Measurements from ENCODE around the gene KRTAP9-2.
"Not testable (repeated sequence)": the region's sequence is repeated elsewhere in the genome, so short reads cannot be mapped to it uniquely, and the experiment has no call there.

The KRTAP9-2 gene

DNA sequence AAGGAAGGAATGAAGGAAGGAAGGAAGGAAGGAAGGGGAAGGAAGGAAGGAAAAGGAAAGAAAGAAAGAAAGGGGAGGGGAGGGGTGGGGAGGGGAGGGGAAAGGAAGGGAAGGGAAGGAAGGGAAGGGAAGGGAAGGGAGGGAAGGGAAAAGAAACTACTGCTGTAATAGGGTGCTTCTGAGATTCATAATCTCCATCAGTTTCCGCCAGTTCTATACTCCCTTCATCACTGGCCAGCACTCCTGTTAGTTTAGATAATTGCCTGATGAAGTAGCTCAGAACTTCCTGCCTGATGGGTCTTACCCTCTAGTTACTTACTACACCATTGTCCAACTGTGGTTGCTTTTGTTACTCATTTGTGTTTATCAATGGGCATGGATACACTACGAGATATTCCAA lies 36.8 kb downstream of the KRTAP9-2 start:
- H3K9me3 Mint-ChIP-seq, result no peaks in the 10 kb centered on the region
- no peaks in the 10 kb centered on the region for H3K27me3 Mint-ChIP-seq
- ATAC-seq (no peak), DNase-seq (no peak)
- H3K27ac Mint-ChIP-seq, result no peak overlapping the region
- H3K4me3 Mint-ChIP-seq, result no peak overlapping the region
- H3K4me1 Mint-ChIP-seq, result peaks cover 15% of the 10 kb centered on the region

DNA sequence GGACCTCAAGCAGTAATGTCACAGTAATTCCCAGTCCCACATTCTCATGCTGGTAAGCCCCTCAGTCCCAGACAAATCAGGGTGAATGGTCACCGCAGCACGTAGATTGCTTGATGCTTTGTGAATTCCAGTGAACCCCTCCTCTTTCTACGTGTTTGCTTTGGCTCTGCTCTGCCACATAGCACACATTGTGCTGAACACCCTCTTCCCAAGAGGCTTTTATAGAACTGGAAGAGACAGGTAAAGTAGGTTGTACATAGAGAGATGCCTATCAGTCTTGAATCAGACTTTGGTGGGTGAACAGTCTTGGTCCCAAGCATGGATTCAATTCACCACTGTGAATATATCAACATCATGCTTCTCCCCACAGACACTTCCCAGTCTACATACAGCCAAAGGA lies 38.2 kb downstream of the KRTAP9-2 start:
- Mint-ChIP-seq H3K27ac (no peak overlapping the region), H3K4me1 (peaks cover 15% of the 10 kb centered on the region), H3K9me3 (no peaks in the 10 kb centered on the region), H3K4me3 (no peak overlapping the region), H3K27me3 (no peaks in the 10 kb centered on the region)
- DNase-seq (no peak), ATAC-seq (no peak)

DNA sequence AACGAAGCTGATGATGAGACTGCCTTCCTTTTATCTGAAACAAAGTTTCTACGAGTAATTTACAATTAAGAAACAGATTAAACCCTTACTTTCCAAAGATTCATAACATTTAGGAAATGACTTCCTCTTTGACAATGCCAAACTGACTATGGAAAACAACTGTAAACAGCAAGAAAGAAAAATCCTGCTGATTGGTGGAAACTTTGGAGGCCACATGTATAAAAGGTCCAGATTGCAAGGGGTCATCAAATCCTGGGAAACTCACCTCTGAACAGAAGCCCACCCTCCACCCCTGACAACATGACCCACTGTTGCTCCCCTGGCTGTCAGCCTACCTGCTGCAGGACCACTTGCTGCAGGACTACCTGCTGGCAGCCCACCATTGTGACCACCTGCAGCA lies 38.6 kb downstream of the KRTAP9-2 start, which contains the start of gene KRTAP9-6:
KRTAP9-6 (plus strand) TSS at position 301 of the 400 bp plus-strand sequence; CDS start at position 301, 0 bp downstream.
- Mint-ChIP-seq H3K9me3 (no peaks in the 10 kb centered on the region), H3K4me3 (no peak within 1 kb of the TSS), H3K27me3 (no peaks in the 10 kb centered on the region), H3K4me1 (peaks cover 14% of the 10 kb centered on the region), H3K27ac (no peak within 1 kb of the TSS)
- no peak for ATAC-seq
- DNase-seq, result no peak

DNA sequence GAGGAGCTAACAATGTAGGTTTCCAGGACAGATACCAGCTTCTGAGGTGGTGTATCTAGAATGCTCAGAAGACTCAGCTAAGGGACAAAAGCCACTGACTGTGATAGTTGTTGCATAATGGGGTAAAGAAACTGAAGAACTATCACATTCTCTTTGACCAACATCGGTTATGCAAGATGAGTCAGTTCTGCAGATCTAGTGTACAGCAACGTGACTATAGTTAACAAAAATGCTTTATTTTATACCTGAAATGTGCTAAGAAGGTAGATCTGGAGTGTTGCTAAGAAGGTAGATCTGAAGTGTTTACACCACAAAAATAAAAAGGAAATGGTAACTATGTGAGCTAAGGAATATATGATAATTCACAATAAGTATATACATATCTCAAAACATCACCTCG lies 41.3 kb downstream of the KRTAP9-2 start:
- H3K4me3 Mint-ChIP-seq, result no peak overlapping the region
- no peaks in the 10 kb centered on the region for H3K9me3 Mint-ChIP-seq
- no peak for ATAC-seq
- no peak overlapping the region for H3K27ac Mint-ChIP-seq
- H3K4me1 Mint-ChIP-seq, result no peaks in the 10 kb centered on the region
- no peak for DNase-seq
- no peaks in the 10 kb centered on the region for H3K27me3 Mint-ChIP-seq

DNA sequence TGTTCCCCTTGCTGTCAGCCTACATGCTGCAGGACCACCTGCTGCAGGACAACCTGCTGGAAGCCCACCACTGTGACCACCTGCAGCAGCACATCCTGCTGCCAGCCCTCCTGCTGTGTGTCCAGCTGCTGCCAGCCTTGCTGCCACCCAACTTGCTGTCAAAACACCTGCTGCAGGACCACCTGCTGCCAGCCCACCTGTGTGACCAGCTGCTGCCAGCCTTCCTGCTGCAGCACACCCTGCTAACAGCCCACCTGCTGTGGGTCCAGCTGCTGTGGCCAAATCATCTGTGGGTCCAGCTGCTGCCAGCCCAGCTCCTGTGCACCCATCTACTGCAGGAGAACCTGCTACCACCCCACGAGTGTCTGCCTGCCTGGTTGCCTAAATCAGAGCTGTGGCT lies 44.9 kb downstream of the KRTAP9-2 start:
- not testable (repeated sequence) for DNase-seq, H3K27ac Mint-ChIP-seq, H3K4me3 Mint-ChIP-seq, ATAC-seq, H3K27me3 Mint-ChIP-seq, H3K9me3 Mint-ChIP-seq, H3K4me1 Mint-ChIP-seq

DNA sequence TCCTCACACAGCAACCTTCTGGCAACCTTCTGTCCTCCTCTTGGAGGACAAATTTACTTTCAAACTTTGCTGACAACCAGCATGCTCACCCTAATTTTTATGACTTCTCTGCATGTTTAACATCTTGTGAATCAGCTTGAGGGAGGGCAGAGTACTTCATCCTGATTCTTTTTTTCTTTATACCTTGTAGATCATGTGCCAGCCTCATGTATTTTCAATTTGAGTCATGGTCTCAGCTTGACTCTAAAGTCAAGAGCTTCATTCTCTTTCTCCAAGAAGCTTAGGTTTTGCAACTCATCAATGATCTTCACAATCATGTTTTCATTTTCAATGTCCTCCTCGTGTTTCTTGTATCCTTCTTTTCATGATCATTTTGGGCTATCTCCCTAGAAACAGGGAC lies 45.4 kb downstream of the KRTAP9-2 start:
- H3K27ac Mint-ChIP-seq, result no peak overlapping the region
- no peak for ATAC-seq
- no peaks in the 10 kb centered on the region for H3K4me1 Mint-ChIP-seq
- no peak for DNase-seq
- H3K4me3 Mint-ChIP-seq, result no peak overlapping the region
- no peaks in the 10 kb centered on the region for H3K9me3 Mint-ChIP-seq
- peaks cover 7% of the 10 kb centered on the region for H3K27me3 Mint-ChIP-seq

DNA sequence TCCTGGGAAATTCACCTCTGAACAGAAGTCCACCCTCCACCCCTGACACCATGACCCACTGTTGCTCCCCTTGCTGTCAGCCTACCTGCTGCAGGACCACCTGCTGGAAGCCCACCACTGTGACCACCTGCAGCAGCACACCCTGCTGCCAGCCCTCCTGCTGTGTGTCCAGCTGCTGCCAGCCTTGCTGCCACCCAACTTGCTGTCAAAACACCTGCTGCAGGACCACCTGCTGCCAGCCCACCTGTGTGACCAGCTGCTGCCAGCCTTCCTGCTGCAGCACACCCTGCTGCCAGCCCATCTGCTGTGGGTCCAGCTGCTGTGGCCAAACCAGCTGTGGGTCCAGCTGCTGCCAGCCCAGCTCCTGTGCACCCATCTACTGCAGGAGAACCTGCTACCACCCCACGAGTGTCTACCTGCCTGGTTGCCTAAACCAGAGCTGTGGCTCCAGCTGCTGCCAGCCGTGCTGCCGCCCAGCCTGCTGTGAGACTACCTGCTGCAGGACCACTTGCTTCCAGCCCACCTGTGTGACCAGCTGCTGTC lies 49.3 kb downstream of the KRTAP9-2 start, which contains the start of gene KRTAP9-7:
KRTAP9-7 (plus strand) TSS at position 51 of the 543 bp plus-strand sequence; CDS start at position 51, 0 bp downstream.
- not testable (repeated sequence) for H3K4me3 Mint-ChIP-seq, H3K4me1 Mint-ChIP-seq, ATAC-seq, H3K27me3 Mint-ChIP-seq, DNase-seq, H3K9me3 Mint-ChIP-seq, H3K27ac Mint-ChIP-seq
